Ishikawa (cell line): ENCODE measurements around the gene CCL15.

Experiments used
- EGR1 ChIP-seq: IDR thresholded peaks from 2 replicates; pipeline ENCODE4 v1.6.1; 2012
- EP300 ChIP-seq: IDR thresholded peaks from 2 replicates; pipeline ENCODE4 v1.6.1; 2012; ENCODE audit warnings: borderline replicate concordance
- NFIC ChIP-seq: IDR thresholded peaks from 2 replicates; pipeline ENCODE4 v1.6.1; 2012
- RAD21 ChIP-seq: IDR thresholded peaks from 2 replicates; pipeline ENCODE4 v1.6.1; 2012; ENCODE audit warnings: low read depth
- TAF1 ChIP-seq: IDR thresholded peaks from 2 replicates; pipeline ENCODE4 v1.6.1; 2012; ENCODE audit warnings: low read depth, mild to moderate bottlenecking
- TF ChIP-seq, protein P1 (sequence below): IDR thresholded peaks from 2 replicates; pipeline ENCODE4 v1.6.1; 2012
- TF ChIP-seq, protein P2 (sequence below): IDR thresholded peaks from 2 replicates; pipeline ENCODE4 v1.6.1; 2012
- TF ChIP-seq, protein P3 (sequence below): IDR thresholded peaks from 2 replicates; pipeline ENCODE4 v1.6.1; 2012; ENCODE audit warnings: low read depth, mild to moderate bottlenecking

DNA sequence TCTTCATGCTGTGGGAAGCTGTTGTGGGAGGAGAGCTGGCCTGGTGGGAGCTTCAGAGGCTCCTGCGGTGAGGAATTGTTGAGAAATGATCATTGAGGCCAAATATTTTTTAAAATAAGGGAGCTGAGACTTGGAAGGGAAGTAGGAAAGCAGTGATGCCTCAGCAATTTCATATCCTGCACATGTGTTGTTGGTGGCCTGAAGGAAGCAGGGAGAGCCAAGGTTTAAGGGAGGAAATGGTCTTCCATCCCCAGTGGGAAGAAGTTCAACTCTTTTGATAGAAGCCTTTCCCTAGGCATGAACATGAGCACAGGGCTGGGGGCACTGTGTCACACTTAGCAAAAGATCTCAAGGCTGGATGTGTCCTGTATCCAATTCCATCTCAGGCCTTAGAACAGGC lies 14.7 kb downstream of the CCL15 start, which contains the start of gene CCL14:
- TF ChIP-seq, protein P1, sequence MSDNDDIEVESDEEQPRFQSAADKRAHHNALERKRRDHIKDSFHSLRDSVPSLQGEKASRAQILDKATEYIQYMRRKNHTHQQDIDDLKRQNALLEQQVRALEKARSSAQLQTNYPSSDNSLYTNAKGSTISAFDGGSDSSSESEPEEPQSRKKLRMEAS: no peak
- TF ChIP-seq EGR1 (no peak), RAD21 (no peak), EP300 (no peak), NFIC (no peak), TAF1 (no peak)
- TF ChIP-seq, protein P2, sequence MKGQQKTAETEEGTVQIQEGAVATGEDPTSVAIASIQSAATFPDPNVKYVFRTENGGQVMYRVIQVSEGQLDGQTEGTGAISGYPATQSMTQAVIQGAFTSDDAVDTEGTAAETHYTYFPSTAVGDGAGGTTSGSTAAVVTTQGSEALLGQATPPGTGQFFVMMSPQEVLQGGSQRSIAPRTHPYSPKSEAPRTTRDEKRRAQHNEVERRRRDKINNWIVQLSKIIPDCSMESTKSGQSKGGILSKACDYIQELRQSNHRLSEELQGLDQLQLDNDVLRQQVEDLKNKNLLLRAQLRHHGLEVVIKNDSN: no peak
- TF ChIP-seq, protein P3, sequence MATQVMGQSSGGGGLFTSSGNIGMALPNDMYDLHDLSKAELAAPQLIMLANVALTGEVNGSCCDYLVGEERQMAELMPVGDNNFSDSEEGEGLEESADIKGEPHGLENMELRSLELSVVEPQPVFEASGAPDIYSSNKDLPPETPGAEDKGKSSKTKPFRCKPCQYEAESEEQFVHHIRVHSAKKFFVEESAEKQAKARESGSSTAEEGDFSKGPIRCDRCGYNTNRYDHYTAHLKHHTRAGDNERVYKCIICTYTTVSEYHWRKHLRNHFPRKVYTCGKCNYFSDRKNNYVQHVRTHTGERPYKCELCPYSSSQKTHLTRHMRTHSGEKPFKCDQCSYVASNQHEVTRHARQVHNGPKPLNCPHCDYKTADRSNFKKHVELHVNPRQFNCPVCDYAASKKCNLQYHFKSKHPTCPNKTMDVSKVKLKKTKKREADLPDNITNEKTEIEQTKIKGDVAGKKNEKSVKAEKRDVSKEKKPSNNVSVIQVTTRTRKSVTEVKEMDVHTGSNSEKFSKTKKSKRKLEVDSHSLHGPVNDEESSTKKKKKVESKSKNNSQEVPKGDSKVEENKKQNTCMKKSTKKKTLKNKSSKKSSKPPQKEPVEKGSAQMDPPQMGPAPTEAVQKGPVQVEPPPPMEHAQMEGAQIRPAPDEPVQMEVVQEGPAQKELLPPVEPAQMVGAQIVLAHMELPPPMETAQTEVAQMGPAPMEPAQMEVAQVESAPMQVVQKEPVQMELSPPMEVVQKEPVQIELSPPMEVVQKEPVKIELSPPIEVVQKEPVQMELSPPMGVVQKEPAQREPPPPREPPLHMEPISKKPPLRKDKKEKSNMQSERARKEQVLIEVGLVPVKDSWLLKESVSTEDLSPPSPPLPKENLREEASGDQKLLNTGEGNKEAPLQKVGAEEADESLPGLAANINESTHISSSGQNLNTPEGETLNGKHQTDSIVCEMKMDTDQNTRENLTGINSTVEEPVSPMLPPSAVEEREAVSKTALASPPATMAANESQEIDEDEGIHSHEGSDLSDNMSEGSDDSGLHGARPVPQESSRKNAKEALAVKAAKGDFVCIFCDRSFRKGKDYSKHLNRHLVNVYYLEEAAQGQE: no peak
